Aorta (tissue), 5 donors: ENCODE data around the gene RASGEF1B. TPM values are rescaled to one million over a fixed set of nuclear protein-coding genes. Genes with fewer than 3 reads are reported as not detected.
A peak's percentile ranks its signal among the peaks of the same experiment; 100 is the strongest.

Experiments used
- ATAC-seq: fragments of 200-7000 bp; cut with Tn5 transposase; one replicate; pipeline ENCODE4 v1.9.1; 2022; ENCODE audit warnings: moderate library complexity; ENCODE audit not compliant: low FRiP score
- DNase-seq, 2 donors: peaks; one replicate each; pipeline ENCODE4 v3.0.0-alpha.2; 2020
- H3K27ac ChIP-seq, 2 donors: one replicate each; pipeline ENCODE4 v1.5.1; 2013; ENCODE audit warnings: low read length in 2 of 2, mild to moderate bottlenecking in 2 of 2, moderate library complexity in 2 of 2, control low read depth in 1 of 2, inconsistent platforms in 1 of 2, low read depth in 1 of 2
- H3K27me3 ChIP-seq, 2 donors: one replicate each; pipeline ENCODE4 v1.6.1; 2013; ENCODE audit warnings: control low read depth in 1 of 2, low read length in 1 of 2, mild to moderate bottlenecking in 1 of 2, moderate library complexity in 1 of 2; ENCODE audit not compliant: insufficient read depth in 2 of 2, control insufficient read depth in 1 of 2
- H3K36me3 ChIP-seq, 2 donors: one replicate each; pipeline ENCODE4 v1.6.1; 2013; ENCODE audit warnings: control low read depth in 1 of 2, low read length in 1 of 2, mild to moderate bottlenecking in 1 of 2; ENCODE audit not compliant: insufficient read depth in 2 of 2, control insufficient read depth in 1 of 2
- H3K4me1 ChIP-seq, 2 donors: one replicate each; pipeline ENCODE4 v1.6.1; 2013; ENCODE audit warnings: low read length in 2 of 2, control low read depth in 1 of 2, mild to moderate bottlenecking in 1 of 2, moderate library complexity in 1 of 2; ENCODE audit not compliant: insufficient read depth in 2 of 2, control insufficient read depth in 1 of 2
- H3K4me3 ChIP-seq, 2 donors: one replicate each; pipeline ENCODE4 v1.5.1; 2013; ENCODE audit warnings: low read length in 2 of 2, control low read depth in 1 of 2, mild to moderate bottlenecking in 1 of 2
- H3K9me3 ChIP-seq: one replicate; pipeline ENCODE4 v1.6.1; 2013; ENCODE audit warnings: mild to moderate bottlenecking, low read length; ENCODE audit not compliant: control insufficient read depth
- WGBS, 2 donors: extraction: QIAGEN DNeasy Blood & Tissue Kit; methylation state at CpG; one replicate each; pipeline ENCODE4 v1.1.7; 2013; 5-methylcytosine and 5-hydroxymethylcytosine counted together
- intact Hi-C, 2 donors: fragments of 100-400 bp; cut with DNase I; formaldehyde crosslinking; loops; one replicate each; pipeline versions ENCODE4 v1.14.2 to v1.15.0; 2022
- long read RNA-seq, 2 donors: library from polyadenylated mRNA; unstranded; transcript quantifications; one replicate each; pipeline ENCODE4 v2.0.0, GENCODE V29; 2020 to 2021
- polyA plus RNA-seq, 2 donors: library from polyadenylated mRNA; stranded (reverse); fragments of 200-250 nt; gene quantifications; one replicate each; pipeline ENCODE4 v1.2.3, GENCODE V29; 2013
- total RNA-seq, 2 donors: library from RNA; stranded (reverse); fragmentation: NEBNext Ultra II Directional; extraction: Animal tissue kit (Norgen Biotek cat#: 25700); gene quantifications; one replicate each; pipeline ENCODE4 v1.2.1, GENCODE V29; 2021
- donor health status: healthy with polysubstance abuse.
- donor health status: Bipolar disorder and iron deficiency.
- donor health status: DM: no; HTN: no; CAD: no.
- donor health status: DM: no; HTN: no; CAD: no.
- donor health status: DM: yes; HTN: yes; CAD: no.

Gene RASGEF1B
- 10 to 100 TPM; 12.6 to 19.2 TPM for total RNA-seq
- 1 to 10 TPM; 8.3 to 9.2 TPM for polyA plus RNA-seq
- long read RNA-seq, donor 1, partial matches to known transcripts = 0 of 8 reads
- long read RNA-seq, donor 1, other reads (novel, unspliced or antisense) = 6 of 8 reads
- long read RNA-seq, donor 2, partial matches to known transcripts = 1 of 3 reads
- long read RNA-seq, donor 2, other reads (novel, unspliced or antisense) = 1 of 3 reads

DNA sequence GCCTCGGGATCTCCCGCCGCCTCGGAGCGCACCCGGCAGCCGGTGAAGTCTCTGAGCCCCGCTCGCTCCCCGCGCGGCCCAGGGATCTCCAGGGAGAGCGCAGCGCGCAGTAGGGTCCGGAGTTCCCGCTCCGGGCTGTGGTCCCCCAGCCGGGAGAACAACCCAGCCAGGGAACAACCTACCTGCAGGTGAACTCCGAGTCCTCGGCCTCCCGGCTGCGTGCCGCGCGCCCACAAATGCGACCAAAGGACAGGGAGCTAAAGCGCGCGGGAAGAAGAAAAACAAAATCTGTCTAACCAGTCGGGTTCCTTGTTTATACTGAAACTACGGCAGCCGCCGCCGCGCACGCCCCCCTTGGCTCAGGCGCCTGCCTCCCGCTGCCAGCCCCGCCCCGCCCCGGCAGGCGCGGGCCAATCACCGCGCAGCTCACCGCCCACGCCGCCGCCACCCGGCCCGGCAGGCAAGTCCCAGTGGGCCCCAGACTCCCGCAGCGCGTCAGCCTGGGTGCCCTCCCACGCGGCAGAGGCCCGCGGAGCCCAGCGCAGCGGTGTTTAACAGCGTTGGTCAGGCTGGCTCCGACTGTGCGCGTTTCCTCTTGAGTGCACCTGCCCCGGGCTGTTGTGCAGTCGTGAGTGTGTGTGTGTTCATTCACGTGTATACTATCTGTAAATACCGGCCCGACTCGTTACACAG, at the start of gene RASGEF1B:
Gene RASGEF1B, minus strand, starts transcription at position 320 of the 693 bp plus-strand sequence. CDS start 12,399 bp downstream, outside the sequence.
- H3K4me3 ChIP-seq = peak within 1 kb of the TSS; percentile 74 to 81
- intact Hi-C loops = loop anchor here in 1 of 2 donors (2.0 to 5.0 kb wide), 2 partner anchors 373 to 811 kb away; no protein-coding TSS in a partner anchor
- H3K36me3 ChIP-seq = no peaks in the 10 kb centered on the region
- ATAC-seq = peak; percentile 97
- no peaks in the 10 kb centered on the region for H3K4me1 ChIP-seq
- WGBS, 2 donors = 0% methylated on average over 58 to 71 of the region's 71 CpGs
- H3K27ac ChIP-seq = peak within 1 kb of the TSS in 1 of 2 donors; percentile 42
- peak; percentile 95 to 96 for DNase-seq
- no peaks in the 10 kb centered on the region for H3K27me3 ChIP-seq
- H3K9me3 ChIP-seq = no peaks in the 10 kb centered on the region

- ATAC-seq (no peak), DNase-seq (no peak)
- Histone ChIP-seq H3K4me3 (no peak overlapping the region), H3K27ac (no peak overlapping the region), H3K27me3 (no peaks in the 10 kb centered on the region), H3K36me3 (no peaks in the 10 kb centered on the region), H3K4me1 (no peaks in the 10 kb centered on the region), H3K9me3 (no peaks in the 10 kb centered on the region)
- 90 to 93% methylated on average over 6 of the region's 6 CpGs for WGBS, 2 donors
- intact Hi-C loops = no loop called here
These were observed 48.1 kb upstream of the RASGEF1B start for GRCh38 chr4:81519856-81520255.

DNA sequence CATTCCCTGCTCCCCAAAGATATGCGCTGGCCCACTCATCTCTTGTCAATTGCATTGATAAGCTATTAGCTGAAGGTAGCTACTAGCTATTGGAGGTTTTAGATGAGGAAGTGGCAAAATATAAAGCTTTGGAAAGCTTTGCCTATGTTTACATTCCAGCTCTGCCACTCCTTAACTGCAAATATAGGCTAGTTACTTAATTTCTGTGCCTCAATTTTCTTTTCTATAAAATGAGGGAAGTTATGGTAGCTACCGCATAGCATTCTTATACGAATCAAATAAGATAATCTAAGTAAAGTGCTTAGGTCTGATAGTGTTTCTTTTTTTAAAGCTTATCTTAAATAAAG, 47.7 kb upstream of the RASGEF1B start:
- Histone ChIP-seq H3K27me3 (no peaks in the 10 kb centered on the region), H3K27ac (no peak overlapping the region), H3K4me1 (no peaks in the 10 kb centered on the region), H3K4me3 (no peak overlapping the region), H3K9me3 (no peaks in the 10 kb centered on the region), H3K36me3 (no peaks in the 10 kb centered on the region)
- 97% methylated on average over 3 of the region's 3 CpGs for WGBS, 2 donors
- DNase-seq (no peak), ATAC-seq (no peak)
- intact Hi-C loops = no loop called here

GRCh38 chr4:81518762-81519426, 47.2 kb upstream of the RASGEF1B start:
- no peaks in the 10 kb centered on the region for H3K4me1 ChIP-seq
- no peak overlapping the region for H3K27ac ChIP-seq
- intact Hi-C loops = no loop called here
- H3K27me3 ChIP-seq = no peaks in the 10 kb centered on the region
- DNase-seq = no peak
- ATAC-seq = no peak
- 63 to 81% methylated on average over 6 of the region's 6 CpGs for WGBS, 2 donors
- H3K9me3 ChIP-seq = no peaks in the 10 kb centered on the region
- no peak overlapping the region for H3K4me3 ChIP-seq
- no peaks in the 10 kb centered on the region for H3K36me3 ChIP-seq

- Histone ChIP-seq H3K4me3 (no peak overlapping the region), H3K4me1 (no peaks in the 10 kb centered on the region), H3K27me3 (no peaks in the 10 kb centered on the region), H3K36me3 (no peaks in the 10 kb centered on the region), H3K27ac (no peak overlapping the region), H3K9me3 (no peaks in the 10 kb centered on the region)
- ATAC-seq = no peak
- DNase-seq = no peak
- intact Hi-C loops = no loop called here
- whole genome bisulfite sequencing, 2 donors = 94 to 95% methylated on average over 6 of the region's 6 CpGs
These were observed 44.5 kb upstream of the RASGEF1B start for GRCh38 chr4:81516241-81516640.

DNA sequence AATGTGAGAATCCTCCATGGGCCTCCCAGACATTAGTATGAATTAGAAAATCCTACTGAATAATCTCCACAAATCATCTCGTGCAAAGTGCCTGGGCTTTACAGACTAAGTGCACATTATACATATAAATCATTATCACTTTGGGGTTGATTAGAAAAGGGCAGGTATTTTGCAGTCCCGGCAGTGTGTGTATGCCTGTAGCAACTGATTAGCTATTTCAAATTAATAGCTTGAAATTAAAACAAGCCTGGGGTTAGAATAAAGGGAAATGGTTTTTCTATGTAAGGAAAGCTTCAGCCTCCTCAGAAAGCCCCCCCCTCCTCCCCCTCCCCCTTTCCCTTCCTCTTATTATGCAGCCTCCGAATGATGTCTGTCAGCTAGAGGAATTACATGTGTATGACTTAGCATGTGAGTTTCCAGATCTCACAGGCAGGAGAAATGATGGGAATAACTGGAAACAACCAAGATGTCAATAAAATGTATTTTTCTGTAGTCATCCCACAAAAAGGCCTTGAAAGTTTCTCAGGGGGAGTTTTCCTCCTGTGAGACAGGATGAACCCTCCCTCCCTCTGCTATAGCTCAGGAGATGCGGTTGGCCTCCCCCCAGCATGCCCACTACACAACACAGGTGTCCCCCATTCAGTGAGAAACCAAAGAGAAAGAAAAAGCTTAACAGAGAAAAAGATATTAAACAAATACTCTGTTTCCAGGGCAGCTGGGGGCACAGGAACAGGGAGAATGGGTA, 41.2 kb upstream of the RASGEF1B start:
- WGBS, 2 donors = 68 to 86% methylated on average over 4 of the region's 4 CpGs
- DNase-seq = no peak
- ATAC-seq = no peak
- Histone ChIP-seq H3K27ac (no peak overlapping the region), H3K27me3 (no peaks in the 10 kb centered on the region), H3K36me3 (no peaks in the 10 kb centered on the region), H3K4me1 (no peaks in the 10 kb centered on the region), H3K9me3 (no peaks in the 10 kb centered on the region), H3K4me3 (no peak overlapping the region)
- intact Hi-C loops = no loop called here

DNA sequence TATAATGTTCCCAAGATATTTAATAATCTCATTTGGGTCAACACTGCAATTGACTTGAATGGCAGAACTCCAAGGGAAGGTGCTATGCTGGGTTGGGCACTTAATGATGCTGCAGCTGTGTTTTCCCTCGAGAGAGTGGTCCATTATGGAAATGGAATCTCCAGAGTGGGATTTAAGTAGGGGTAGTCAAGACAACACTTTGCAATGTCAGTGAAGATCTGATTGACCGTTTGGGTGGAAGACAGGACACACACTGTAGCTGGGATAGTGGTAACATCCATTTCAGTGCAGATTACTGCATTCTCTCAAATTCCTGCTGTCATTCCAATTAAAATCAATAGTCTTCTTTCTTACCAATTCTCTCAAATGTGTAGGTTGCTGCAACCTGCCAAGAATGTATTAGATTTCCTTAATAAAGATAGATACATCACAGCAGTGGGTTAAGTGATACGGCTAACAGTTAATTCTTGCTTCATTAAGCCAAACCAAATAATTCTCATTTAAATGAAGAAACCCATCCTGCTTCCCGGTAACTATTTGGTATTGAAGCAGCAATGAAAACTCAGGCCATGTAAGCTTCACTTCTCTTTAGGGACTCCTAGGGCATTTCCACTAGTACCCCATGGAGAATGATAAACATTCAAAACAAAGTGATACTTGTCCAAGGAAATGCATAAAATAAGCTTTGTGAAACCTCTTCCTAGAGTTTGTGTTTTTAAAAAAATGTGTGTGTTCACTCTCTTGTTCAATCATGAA, 40.5 kb upstream of the RASGEF1B start:
- H3K27ac ChIP-seq = no peak overlapping the region
- intact Hi-C loops = no loop called here
- no peaks in the 10 kb centered on the region for H3K27me3 ChIP-seq
- H3K9me3 ChIP-seq = no peaks in the 10 kb centered on the region
- no peak for ATAC-seq
- no peak overlapping the region for H3K4me3 ChIP-seq
- no peaks in the 10 kb centered on the region for H3K4me1 ChIP-seq
- WGBS, 2 donors = 77 to 82% methylated on average over 4 of the region's 4 CpGs
- no peak for DNase-seq
- no peaks in the 10 kb centered on the region for H3K36me3 ChIP-seq

- no peaks in the 10 kb centered on the region for H3K4me1 ChIP-seq
- 61 to 68% methylated on average over 3 of the region's 3 CpGs for WGBS, 2 donors
- H3K27me3 ChIP-seq = no peaks in the 10 kb centered on the region
- H3K9me3 ChIP-seq = no peaks in the 10 kb centered on the region
- no peak overlapping the region for H3K4me3 ChIP-seq
- H3K27ac ChIP-seq = no peak overlapping the region
- no peak for ATAC-seq
- DNase-seq = no peak
- intact Hi-C loops = no loop called here
- H3K36me3 ChIP-seq = no peaks in the 10 kb centered on the region
These were observed 39.0 kb upstream of the RASGEF1B start for GRCh38 chr4:81510643-81511178.
